GM19438 (cell line): Measurements from ENCODE around the gene GRAP2.
"Not testable (repeated sequence)": the region's sequence is repeated elsewhere in the genome, so short reads cannot be mapped to it uniquely, and the experiment has no call there.

ENCODE experiments used
- ATAC-seq: cut with Tn5 transposase; IDR thresholded peaks from one replicate; pipeline ENCODE4 v1.9.1; 2021; ENCODE audit warnings: low read depth; ENCODE audit not compliant: unreplicated experiment

GRAP2 gene

GRCh38 chr22:39896313-39896996 is 4.4 kb upstream of the GRAP2 start:
- no peak for ATAC-seq

DNA sequence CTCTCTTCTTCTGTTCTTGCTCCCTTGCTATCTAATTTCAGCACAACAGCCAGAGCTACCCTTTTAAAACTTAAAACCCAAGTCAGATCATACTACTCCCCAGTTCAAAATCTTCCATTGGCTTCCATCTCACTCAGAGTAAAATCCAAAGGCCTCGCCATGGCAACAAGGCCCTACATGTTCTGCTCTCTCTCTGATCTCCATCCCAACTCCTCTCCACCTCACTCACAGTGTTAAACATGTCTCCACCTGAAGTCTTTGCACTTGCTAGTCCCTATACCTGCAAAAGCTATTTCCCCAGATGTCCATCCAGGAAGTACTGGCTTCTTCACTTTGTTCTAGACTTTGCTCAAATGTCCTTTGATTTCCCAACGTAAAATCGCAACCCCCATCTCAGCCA is 3.0 kb upstream of the GRAP2 start:
- ATAC-seq = no peak

DNA sequence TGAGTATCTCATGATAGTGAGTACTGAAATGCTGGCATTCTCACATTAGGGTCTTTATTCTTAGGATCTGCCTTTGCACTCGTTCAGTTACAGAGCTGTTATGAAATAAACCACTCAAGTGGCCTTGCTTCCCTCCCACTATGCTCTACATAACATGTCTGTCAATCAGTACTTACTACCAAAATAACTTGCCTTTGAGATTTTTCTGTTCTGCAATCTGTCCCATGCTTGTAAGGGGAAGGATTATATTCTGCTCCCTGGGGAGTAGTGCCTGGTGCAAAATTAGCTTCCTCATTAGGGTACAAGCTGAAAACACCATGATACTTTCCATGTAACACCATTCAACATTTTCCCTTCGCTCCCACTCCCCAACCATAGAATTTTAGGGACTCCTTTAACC is 1.9 kb upstream of the GRAP2 start:
- ATAC-seq = no peak

- no peak for ATAC-seq
Measured at GRCh38 chr22:39901565-39902146, 772 bp downstream of the GRAP2 start.

GRCh38 chr22:39904024-39904423 is 3.1 kb downstream of the GRAP2 start:
- ATAC-seq = not testable (repeated sequence)

- ATAC-seq = no peak
Measured at GRCh38 chr22:39904862-39905261, 4.0 kb downstream of the GRAP2 start.

DNA sequence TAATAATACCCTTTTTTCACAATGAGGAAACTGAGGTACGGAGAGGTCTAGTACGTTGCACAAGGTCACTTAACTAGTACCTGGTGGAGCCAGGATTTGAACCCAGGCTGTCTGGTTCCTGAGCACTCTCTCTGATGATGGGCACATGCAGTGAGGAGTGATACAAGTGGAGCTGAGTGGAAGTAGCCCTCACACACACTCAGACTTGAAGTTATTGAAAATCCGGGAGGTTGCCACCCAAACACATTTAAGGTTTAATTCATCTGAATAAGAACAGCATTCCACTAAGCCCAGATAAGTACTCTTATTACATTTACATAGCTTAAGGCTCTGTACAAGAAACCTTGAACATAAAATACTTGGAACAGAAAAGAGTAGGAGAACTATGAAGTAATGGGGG is 4.8 kb downstream of the GRAP2 start:
- ATAC-seq = no peak

DNA sequence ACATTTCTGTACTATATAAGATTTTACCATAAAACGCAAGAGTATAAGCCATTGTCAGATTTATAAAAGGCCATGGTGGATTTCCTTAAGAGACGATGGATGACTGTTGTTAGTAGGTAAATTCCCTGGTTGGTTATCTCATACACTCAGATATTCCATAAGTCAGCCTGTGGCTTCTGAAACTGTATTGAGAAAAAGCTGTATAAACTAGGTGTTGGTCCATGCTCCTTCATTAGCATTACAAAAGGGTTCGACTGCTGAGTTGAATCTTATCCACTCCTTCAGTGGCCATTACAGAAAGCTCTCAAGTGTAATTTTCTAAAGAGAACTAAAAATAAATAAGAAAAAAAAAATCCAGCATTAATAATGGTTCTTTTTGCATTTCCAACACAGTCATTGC is 5.3 kb downstream of the GRAP2 start:
- no peak for ATAC-seq

DNA sequence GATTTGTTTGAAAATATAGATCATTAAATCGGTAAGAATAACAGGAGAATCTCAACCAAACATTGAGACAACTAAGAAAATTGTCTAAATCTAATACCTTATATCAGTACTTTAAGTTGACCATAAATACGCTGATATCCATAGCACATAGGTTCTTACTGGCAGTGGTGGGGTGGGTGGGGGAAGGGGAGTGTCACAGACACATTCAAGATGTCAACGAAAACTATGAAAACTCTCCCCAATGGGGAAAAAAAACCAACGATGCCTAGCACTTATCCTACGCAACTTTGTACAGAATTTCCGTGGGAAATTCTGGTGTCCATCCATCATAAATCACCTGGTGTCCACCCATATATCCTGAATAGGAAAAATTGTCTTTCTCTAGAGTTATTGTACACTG is 6.2 kb downstream of the GRAP2 start:
- ATAC-seq = no peak

- ATAC-seq = no peak
Measured at GRCh38 chr22:39907605-39908097, 6.8 kb downstream of the GRAP2 start.

- no peak for ATAC-seq
Measured at GRCh38 chr22:39908136-39908535, 7.3 kb downstream of the GRAP2 start.

DNA sequence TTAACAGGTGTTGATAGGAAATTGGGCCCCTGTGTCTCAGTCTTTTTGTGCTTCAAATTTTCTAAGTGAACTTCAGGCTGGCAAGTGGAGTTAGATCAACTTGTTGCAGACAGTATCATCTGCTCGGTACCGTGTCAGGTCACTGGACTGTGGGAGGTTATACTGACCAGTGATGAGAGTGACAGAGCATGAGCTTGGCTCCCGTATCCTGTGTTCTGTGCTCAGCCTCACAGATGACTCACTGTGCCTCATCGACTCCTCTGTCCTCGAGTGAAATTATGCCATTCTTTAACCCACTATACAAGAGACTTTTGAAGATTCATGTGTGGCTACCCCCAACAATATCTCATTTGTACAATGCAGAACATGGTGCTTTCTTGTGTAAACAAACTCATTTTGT is 7.9 kb downstream of the GRAP2 start:
- ATAC-seq = no peak

GRCh38 chr22:39910876-39911613 is 10.2 kb downstream of the GRAP2 start:
- ATAC-seq = no peak

GRCh38 chr22:39913321-39913720 is 12.4 kb downstream of the GRAP2 start:
- ATAC-seq = no peak

DNA sequence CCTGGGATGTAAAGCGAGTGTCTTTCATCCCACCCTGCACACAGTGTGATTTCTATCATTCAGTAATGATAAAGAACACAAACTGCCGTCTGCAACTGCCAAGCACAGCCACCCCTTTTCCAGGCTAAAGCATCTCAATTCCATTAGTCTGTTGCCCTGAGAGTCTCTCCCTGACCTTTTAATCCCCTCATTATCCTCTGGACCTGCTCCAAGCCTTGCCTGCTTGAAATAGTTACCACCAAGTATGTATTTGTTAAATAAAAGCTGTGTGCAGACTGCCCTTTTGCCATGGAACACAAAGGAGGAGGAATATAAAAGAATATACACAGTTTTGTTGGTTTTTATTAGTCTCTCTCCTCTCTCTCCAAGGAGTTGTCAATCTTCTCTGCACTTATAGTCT is 13.0 kb downstream of the GRAP2 start:
- ATAC-seq = no peak

GRCh38 chr22:39914584-39914983 is 13.7 kb downstream of the GRAP2 start:
- no peak for ATAC-seq

GRCh38 chr22:39915295-39915726 is 14.4 kb downstream of the GRAP2 start:
- ATAC-seq = no peak

GRCh38 chr22:39916496-39916895 is 15.6 kb downstream of the GRAP2 start:
- ATAC-seq = no peak

DNA sequence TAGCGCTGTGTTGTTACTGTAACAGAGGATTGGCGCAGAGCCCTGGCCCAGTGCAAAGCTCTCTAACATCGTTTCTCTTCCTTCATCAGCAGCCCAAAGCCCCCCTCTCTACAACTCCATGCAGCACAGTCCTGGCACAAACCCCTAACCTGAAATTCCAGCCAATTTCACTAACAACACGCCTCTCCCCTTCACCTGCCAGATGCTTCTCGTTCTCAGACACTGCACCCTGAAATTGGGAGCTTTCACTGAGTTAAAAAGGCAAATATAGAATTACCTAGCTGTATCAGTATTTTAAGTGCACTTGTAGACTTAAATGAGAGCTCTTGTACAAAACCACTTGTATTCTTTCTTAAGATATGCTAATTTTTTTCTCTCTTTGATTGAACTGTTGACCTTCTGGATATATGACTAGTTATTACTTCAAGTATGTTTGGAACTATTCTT is 16.3 kb downstream of the GRAP2 start:
- ATAC-seq = no peak

DNA sequence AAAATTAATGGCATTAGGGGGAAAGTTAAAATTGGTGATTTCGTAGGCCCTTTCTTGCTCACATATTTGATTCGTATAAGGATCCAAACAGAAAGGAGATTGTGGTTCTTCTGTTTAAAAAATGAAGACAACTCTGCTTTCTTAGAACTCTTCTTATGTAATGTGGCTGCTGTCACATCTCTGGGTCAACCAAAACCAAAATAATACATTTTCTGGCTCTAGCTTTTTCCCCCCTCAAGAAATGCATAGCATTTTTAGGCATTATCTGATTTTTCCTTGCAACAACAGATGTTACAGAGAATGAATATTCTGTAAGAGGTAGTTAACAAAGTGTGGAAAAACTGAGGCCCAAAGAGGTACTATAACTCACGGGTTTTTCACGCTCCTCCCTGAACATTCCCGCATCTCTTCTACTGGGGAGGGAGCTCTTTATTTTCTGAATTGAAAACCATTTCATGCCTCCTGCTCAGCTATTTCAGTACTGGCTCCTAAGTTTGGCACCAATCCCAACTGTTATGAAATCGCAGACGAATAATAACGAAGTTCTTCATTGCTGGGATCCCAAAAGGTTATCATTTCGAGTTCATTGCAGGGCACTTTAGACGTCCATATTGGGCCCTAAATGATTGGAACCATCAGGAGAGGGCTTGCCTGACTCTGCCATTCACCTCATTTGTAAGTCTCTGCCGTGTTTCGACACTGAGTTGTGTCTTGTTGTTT is 17.1 kb downstream of the GRAP2 start:
- no peak for ATAC-seq

- no peak for ATAC-seq
Measured at GRCh38 chr22:39920134-39920743, 19.4 kb downstream of the GRAP2 start.
